Hematopoietic multipotent progenitor cell treated with erythropoietin and hydrocortisone succinate and interleukin-3 and kit ligand, for 15 days (in vitro differentiated cells): ENCODE data around the gene NMU.
"Not testable (repeated sequence)": the region's sequence is repeated elsewhere in the genome, so short reads cannot be mapped to it uniquely, and the experiment has no call there.

ENCODE experiments used
- DNase-seq: peaks from one replicate; pipeline ENCODE4 v3.0.0-alpha.2; 2015; ENCODE audit warnings: low spot score

Gene NMU

DNA sequence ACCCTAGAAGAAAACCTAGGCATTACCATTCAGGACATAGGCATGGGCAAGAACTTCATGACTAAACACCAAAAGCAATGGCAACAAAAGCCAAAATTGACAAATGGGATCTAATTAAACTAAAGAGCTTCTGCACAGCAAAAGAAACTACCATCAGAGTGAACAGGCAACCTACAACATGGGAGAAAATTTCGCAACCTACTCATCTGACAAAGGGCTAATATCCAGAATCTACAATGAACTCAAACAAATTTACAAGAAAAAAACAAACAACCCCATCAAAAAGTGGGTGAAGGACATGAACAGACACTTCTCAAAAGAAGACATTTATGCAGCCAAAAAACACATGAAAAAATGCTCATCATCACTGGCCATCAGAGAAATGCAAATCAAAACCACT is 12.0 kb downstream of the NMU start:
- not testable (repeated sequence) for DNase-seq

DNA sequence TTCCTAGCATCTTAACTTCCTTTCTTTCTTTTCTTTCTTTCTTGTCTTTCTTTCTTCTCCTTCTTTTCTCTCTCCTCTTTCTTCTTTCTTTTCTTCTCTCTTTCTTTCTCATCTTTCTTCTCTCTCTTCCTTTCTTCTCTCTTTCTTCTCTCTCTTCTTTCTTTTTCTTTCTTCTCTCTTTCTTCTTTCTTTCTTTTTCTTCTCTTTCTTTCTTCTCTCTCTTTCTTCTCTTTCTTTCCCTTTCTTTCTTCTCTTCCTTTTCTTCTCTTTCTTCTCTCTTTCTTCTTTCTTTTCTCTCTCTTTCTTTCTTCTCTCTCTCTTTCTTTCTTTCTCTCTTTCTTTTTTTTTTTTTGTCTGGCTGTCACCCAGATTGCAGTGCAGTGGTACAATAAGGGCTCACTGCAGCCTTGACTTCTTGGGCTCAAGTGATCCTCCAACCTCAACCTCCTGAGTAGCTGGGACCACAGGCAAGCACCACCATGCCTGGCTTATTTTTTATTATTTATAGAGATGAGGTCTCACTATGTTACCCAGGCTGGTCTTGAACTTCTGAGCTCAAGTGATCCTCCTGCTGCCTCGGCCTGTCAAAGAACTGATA is 17.5 kb downstream of the NMU start:
- DNase-seq: no peak

DNA sequence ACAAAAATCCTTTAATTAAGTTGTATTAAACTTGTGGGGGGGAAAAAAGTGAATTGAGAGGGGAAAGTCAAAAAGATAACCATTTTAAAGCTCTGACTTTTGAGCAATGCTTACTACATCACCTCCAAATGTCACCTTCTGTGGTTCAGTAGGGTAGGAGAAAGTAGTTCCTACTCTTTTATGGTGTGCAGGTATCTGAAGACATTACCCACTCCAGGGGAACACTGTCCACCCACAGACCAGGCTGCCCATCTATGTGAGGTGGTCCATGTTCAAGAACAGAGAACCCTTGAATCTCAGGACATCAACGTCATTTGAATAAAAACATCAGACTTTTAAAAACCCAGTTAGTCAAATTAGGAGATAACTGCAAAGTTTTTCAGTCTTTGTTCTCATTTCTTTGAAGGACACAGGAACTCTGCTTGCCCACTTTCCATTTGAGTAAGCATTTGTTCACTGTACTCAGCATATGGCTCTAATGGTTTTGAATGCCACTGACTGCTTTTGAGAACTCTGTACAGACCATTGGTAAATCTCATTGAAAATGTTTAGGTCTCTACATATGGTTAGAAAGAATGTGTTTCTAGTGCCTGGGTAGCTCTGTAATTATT is 18.4 kb downstream of the NMU start:
- DNase-seq: no peak

DNA sequence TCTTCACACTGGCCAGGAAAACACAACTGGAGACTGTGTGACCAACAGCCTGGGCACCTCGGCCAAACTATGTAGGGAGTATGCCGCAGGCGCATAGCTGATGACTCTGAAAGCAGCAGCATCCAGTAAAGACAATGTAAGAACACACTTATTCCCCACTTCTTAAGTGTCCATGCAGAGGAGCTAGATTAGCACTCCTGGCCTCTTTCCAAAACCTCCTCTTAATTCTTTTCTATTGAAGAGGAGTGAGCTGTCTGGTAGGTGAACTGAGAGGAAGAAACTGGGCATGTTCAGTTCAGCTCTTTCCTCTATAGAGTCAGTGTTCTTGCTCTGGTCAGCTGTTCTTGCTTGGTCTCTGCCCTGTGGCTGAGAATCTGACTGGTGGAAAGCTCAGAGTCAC is 21.1 kb downstream of the NMU start:
- no peak for DNase-seq

DNA sequence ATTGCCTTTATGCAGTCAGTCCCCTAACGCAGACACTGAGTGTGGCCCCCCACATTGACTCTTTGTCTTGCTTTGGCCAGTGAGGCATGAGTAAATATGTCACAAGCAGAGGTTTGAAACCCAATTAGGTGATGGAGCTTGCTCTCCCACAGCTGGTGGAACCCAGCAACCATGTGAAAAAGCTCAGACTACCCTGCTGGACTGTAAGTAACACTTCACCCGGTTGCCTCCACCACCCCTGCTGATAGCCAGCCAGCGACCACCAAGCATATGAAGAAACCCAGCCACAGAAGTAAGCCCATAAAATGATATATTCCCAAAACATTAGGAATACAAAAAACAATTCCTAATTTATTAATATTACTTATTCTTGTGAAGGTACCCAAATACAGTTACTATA is 22.5 kb downstream of the NMU start:
- DNase-seq: no peak

DNA sequence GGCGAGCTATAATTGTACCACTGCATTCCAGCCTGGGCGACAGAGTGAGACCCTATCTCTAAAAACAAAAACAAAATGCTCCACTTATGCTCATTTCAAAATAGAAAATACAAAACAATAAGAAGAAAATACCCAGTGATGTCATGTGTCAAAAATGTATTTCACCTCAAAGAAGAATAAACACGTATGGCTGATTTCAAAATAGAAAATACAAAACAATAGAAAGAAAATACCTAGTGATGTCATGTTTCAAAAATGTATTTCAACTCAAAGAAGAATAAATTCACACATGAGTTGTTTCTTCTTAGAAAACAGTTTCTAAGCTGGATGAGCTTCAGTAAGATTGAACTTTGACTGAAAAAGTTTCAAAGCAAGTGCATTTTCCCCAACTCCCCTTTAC is 23.8 kb downstream of the NMU start:
- no peak for DNase-seq

DNA sequence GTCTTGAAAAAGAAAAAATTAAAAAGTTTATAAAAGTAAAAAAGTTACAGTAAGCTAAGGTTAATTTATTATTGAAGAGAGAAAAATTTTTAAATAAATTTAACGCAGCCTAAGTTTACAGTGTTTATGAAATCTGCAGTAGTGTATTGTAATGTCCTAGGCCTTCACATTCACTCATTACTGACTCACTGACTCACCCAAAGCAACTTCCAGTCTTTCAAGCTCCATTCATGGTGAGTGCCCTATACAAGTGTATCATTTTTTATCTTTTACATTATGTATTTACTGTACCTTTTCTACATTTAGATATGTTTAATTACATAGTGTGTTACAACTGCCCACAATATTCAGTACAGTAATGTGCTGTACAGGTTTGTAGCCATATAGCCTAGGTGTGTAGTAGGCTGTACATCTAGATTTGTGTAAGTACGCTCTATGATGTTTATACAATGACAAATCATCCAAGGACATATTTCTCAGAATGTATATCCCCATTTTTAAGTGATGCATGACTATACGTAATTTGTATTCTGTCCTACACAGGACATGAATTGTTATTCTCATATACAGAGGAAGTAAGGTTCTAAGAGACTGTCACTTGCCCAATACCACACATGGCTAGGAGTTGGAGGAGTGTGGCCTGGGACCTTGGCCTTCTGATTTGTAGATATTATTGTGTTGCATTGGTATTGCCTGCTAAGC is 24.6 kb downstream of the NMU start:
- no peak for DNase-seq

DNA sequence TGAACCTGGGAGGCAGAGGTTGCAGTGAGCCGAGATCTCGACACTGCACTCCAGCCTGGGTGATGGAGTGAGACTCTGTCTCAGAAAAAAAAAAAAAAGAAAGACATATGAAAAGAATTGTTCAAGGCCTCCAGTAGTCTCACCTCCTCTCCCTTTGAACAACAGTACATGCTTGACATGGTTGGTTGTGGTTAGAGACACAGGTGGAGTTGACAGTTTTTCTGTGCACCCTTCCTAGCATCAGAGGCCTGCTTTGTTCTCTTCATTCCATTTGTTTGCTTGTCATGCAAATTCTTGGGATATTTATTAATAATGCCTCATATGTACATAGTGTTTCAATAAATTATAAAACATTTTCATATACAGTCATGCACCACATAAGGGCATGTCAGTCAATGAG is 25.7 kb downstream of the NMU start:
- no peak for DNase-seq

DNA sequence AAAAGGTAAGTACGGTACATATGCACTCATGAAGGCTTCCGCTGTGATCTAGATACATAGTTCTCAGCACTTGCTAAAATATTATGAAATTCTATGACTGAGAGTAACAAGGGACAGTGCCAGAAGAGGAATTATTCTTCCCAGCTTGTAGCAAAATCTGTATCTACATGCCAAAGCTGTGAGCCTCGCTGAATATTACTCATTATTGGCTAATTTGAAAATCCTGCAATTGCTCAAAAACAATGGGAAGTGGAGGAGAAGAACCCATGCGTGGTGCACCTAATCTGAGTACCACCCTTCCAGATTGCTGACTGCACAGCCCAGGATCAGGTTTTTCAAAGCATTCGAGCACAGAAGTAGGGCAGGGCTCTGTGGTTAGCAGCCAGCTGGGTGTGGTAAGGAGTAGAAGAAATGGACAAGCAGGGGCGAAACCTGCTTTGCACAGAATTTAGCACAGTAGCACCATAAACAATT is 26.7 kb downstream of the NMU start:
- DNase-seq: no peak

DNA sequence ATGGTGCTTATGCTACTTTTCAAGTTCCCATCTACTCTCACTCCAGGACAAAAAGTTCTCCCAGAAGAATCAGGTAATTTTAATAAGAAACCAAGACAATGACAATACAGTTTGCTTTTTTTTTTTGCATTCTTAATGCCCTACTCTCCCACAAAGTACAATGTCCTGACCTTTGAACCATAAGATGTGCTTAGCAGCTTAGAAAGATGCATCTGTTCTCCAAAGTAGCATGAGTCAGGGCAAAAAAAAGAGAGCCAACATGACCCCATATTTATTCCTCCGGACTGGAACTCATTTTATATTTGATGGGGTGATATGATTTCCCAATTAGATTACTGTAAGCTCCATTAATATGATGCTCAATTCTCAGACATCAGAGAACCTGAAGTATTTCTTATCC is 27.5 kb downstream of the NMU start:
- DNase-seq: no peak

DNA sequence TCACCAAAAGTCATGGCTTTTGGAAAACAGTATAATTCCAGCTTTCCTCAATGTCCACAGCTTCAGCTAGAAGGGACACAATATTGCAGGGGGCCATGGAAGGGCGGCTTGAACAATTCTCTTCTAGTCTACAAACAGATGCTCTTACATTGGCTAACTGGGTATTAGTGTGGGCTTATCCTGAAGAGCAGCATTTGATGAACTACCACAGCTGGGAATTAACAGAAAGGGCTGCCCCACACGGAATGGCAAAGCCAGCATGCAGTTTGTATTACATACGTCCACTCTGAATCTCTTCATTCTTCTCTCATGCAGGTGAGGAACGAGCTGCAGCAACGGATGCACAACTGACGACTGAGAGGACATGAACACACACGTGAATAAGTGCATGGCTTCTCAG is 31.1 kb downstream of the NMU start:
- DNase-seq: no peak

DNA sequence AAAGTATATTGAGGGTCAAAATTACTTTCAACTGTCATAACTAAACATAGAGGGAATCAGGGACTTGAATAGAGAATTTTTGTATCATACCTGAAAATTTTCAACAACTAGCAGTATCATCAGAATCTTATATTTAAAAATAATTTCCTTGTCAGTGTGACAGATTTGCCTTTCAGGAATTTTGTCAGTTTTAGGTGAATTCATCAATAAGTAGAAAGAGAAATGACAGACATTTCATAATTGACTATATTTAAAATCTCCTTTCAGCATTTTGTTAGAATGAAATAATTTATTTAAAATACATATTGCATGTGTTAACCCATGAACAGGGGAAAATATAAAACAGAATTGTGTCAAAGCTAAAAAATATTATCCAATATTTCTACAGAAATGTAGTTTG is 35.5 kb downstream of the NMU start:
- no peak for DNase-seq

DNA sequence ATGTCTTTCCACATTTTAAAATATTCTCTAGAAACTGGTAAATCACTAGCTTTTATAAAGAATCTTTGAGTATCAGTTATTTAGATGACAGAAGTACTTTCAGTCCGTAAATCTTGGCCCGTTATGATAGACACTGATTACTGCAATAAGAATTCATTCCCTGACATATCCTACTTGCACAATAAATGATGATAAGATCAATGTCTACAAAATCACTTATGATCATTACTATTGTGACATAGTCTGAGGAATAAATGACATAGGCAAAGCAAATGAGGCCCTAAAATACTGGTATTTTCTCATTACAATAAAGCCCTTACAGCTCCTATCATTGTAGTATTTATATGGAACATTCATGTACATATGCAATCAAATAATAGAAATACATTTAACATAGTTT is 37.5 kb downstream of the NMU start:
- DNase-seq: no peak

DNA sequence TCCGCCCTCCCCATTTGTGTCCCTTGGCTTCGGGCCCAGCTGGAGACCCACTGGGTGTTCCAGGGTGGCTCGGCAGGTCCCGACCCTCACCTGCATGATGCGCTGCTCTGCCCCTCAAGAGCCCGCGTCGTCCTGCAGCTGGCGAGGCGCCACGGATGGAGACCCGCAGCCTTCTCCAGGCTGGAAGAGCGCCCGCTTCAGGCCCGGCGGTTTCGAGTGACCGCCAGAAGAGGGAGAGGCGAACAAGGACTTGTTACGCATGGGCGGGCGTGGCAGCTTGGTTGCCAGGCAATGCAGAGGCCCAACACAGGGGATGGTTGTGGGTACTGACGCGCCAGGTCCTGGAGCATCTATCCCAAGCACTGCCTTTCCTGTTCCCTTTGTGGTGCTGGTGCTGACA is 44.1 kb downstream of the NMU start, which contains the start of gene PDCL2:
Gene PDCL2, minus strand, starts transcription at position 232 of the 400 bp plus-strand sequence. Its CDS starts 136 bp downstream, at position 96.
- no peak for DNase-seq

DNA sequence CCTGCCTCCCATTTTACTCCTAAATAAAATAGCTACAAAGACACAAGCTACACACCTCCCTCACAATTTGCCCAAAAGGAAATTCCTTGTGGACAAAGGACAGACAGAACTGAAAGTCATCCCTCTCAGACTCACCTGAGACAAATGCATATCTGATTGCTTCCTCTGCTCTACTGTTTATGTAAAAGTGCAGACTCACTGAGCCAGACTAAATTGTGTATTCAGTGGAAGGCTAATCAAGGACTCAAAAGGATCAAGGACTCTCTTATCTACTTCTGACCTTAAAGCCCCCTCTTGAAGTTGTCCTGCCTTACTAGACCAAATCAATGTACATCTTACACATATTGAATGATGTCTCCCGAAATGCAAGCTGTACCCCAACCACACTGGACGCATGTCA is 47.9 kb downstream of the NMU start:
- DNase-seq: no peak

DNA sequence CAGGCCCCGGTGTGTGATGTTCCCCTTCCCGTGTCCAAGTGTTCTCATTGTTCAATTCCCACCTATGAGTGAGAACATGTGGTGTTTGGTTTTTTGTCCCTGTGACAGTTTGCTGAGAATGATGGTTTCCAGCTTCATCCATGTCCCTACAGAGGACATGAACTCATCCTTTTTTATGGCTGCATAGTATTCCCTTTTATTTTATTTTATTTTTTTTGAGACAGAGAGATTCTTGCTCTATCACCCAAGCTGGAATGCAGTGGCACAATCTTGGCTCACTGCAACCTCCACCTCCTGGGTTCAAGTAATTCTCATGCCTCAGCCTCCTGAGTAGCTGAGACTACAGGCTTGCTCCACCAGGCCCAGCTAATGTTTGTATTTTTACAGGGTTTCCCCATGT is 53.3 kb downstream of the NMU start:
- DNase-seq: not testable (repeated sequence)

DNA sequence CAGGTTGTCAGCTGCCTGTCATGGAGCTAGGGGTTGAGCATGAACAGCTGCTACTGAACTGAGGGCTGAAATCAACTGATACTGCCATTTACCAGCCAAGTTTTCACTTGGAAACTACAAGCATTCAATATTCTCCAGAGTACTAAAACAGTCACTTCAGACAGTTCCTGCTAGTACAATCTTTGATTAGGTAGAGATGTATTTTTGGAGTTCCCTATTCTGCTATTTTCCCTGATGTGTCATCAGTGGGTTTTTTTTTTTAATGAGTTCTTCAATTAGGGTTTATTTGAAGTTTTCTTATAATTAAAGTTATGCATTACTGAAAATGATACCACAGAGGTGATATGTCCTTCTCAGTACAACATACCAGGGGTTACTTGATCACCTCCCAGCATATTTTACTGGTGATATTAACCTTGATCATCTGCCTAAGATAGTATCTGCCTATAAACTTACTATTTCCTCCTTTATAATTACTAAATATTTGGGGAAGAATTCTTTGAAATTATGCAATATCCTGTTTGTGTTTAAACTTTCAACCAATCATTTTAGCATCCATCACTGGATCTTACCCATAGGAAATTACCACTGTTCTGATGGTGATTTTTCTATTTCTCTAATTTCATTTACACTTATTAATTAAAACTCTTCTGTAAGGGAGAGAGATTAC is 57.6 kb downstream of the NMU start:
- DNase-seq: no peak

DNA sequence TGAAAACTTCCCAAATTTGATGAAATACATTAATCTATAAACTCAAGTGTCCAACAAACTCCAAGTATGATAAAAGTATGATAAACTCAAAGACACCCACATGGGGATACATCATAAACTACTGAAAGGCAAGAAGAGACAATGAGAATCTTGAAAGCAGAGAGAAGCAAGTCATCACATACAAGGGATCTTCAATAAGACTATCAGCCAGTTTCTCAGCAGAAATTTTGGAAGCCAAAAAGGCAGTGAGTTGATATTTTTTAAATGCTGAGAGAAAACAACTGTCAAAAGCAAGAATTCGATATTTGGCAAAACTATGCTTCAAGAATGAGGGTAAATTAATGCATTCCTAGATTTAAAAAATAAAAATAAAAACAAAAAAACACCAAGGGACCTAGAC is 60.6 kb downstream of the NMU start:
- DNase-seq: no peak

DNA sequence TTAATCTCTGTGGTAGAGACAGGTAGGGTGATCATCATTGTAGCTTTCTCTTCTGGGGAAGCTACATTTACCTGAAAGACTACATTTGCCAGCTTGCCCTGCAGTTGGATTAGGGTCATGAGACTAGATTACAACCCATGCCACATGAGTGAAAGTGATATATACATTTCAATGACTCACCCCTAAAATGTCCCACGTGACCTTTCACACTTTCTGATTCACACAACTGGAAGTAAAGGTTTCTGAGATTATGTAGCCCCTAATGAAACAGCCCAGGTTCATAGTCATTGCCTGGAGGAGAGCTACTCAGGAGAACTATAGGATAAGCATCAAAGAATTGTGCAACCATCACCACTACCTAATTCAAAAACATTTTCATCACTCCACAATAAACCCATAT is 61.8 kb downstream of the NMU start:
- no peak for DNase-seq

DNA sequence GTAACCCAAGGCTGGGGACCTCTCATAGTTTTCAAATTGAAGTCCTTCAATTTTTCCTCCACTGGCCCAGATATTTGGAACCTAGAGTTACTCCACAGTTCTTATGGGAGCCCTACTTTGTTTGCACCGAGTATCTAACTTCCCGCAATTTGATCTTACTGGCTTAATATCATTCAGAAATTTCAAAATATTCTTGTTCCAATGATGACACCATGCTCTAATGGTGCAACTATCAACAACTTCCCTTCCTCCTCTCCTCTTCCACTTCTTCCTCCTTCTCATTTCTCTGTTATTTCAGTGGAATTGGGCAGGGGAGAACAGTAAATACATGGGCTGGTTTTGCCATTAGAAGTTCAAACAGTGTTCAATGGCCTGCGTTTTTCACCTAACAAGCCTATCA is 64.3 kb downstream of the NMU start:
- no peak for DNase-seq

DNA sequence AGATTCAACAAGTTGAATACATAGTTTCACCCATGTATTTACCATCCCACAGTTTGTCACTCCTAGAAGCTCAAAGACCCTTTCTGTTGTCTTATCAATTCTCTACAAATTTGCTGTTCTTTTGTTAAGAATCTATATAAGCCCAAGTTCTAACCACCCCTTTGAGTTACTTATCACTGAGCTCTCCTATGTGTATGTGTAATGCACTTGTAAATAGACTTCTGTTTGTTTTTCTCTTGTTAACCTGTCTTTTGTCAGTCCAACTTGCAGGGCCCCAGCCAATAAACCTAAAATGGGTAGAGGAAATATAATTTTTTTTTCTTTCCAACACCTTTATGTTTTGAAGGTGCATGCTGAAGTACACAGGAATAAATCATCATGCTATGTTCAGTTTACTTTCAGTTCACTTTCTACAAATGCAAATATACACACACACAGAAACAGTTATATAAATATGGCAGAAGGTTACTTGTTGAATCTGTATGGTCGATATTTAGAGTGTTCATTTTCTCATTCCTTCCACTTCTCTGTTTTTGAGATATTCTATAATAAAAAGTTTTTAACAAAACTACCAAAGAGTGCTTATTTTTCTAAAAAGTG is 67.1 kb downstream of the NMU start:
- DNase-seq: no peak

DNA sequence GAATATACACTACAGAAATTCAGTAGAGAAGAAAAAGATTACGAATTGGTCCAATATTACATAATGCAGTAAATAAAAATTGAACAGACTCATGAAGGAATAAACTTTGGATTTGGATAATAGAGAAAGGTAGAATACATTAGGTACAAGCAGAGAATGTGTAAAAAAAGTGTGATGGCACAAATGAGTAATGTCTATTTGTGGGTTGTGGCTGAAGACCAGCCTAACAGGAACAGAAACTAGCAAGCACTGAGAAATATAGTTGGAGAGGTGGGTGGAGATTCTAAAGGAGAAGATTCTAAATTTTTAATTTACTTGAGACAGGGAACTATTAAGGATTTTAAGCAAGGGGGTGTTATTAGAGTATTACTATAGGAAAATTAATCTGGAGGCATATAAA is 74.2 kb downstream of the NMU start:
- DNase-seq: no peak

DNA sequence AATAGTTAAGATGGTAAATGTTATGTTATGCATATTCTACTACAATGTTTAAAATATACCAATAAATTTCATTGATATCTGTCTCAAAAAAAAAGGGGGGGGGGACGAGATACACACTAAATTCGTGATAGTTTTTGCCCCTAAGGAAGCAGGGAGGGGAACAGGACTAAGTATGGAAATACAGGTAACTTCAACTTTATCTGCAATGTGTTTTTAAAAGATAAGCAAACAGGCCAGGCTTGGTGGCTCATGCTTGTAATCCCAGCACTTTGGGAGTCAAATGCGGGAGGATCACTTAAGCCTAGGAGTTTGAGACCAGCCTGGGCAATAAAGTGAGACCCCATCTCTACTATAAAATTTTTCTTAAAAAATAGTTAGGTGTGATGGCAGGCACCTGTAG is 76.0 kb downstream of the NMU start:
- no peak for DNase-seq
